SKM-1 (cell line): ENCODE measurements around the gene MTM1.

Experiments
- DNase-seq: peaks from one replicate; lab custom pipeline; 2025; ENCODE audit not compliant: unreplicated experiment; lab: John Stamatoyannopoulos, UW

The MTM1 gene

DNA sequence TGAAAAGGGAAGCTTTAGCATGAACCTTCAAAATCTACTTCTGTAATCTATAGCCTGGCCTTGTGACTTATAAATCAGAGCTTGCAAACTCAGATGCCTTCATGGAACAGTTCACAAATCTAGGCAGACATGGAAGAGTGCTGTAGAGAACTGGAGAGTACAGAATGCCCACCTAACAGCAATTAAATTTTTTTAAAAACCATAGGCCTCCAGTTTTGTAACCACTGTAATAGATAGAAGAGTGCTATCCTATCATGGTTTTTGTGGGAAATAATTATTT is 135.2 kb downstream of the MTM1 start:
- DNase-seq: no peak

- DNase-seq: no peak
Measured at GRCh38 chrX:150704030-150704613, 135.7 kb downstream of the MTM1 start.

- DNase-seq: no peak
Measured at GRCh38 chrX:150712619-150713018, 144.2 kb downstream of the MTM1 start.

DNA sequence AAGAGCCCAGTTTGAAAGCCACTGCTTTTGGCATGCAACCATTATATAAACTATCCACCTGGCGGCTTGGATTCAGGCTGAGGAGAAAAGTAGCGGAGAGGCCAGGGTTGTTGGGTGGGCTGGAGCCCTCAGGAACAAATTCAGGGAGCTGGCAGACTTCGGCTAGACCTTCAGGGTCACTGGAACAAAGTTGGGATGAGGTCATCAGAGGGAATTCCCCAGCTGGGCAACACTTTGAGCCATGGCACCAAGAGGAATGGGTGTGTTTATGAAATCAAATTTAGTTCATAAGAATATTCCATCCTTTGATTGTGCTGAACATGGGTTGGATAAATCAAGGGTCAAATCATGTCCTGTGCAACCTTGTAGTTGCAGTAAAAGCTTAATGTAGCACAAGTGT is 146.8 kb downstream of the MTM1 start:
- no peak for DNase-seq

DNA sequence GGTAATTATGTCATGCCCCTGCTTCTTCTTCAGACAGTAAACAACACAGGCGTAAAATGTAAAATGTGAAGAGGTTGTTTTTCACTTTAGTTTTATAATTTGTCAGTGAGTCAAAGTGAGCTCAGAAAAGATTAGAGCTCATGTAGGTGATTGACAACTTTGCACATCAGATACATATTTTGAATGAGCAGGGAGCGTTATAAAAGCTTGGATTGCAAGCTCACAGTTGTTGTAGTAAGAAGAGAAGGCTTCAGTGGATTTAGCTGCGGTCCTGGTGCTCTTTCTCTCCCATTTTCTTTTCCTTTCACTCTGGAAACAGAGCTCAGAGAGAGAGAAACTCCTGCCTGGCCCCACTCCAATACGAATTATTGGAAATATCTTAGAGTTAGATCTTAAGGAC is 151.2 kb downstream of the MTM1 start:
- DNase-seq: no peak
